Breast epithelium (tissue), 3 donors: ENCODE data around the gene VAMP8.

Experiments used
- POLR2A ChIP-seq: fragments of 450-650 bp; IDR thresholded peaks from one replicate; pipeline ENCODE4 v1.6.1; 2016; ENCODE audit warnings: antibody characterized with exemption, mild to moderate bottlenecking, moderate library complexity
- TF ChIP-seq, protein P1 (sequence below), 3 donors: fragments of 450-650 bp; IDR thresholded peaks; one replicate each; pipeline ENCODE4 v1.5.1; 2016 to 2017; ENCODE audit warnings: antibody characterized with exemption in 3 of 3, mild to moderate bottlenecking in 3 of 3, moderate library complexity in 3 of 3

DNA sequence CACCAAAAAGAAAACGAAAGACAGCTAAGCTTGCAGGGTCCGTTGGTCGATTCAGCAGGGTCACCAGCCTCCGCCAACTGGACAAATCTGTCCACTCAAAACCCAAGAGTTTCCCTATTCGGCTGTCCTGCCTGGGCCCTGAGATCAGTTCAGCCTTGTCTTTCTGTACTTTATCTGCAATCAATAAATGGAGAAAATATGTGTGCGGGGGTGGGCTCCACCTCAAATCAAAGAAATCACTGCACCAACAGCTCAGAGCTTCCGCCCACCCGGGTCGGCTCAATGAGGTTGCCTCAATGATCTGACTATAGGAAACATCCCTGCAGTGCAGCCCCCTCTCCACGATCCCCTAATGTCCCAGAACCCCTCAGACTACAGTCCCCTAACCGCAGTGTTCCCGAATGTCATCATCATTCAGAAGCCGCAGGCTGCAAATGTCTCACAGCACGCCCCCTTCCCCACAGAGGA lies 16.5 kb upstream of the VAMP8 start:
- TF ChIP-seq, protein P1, sequence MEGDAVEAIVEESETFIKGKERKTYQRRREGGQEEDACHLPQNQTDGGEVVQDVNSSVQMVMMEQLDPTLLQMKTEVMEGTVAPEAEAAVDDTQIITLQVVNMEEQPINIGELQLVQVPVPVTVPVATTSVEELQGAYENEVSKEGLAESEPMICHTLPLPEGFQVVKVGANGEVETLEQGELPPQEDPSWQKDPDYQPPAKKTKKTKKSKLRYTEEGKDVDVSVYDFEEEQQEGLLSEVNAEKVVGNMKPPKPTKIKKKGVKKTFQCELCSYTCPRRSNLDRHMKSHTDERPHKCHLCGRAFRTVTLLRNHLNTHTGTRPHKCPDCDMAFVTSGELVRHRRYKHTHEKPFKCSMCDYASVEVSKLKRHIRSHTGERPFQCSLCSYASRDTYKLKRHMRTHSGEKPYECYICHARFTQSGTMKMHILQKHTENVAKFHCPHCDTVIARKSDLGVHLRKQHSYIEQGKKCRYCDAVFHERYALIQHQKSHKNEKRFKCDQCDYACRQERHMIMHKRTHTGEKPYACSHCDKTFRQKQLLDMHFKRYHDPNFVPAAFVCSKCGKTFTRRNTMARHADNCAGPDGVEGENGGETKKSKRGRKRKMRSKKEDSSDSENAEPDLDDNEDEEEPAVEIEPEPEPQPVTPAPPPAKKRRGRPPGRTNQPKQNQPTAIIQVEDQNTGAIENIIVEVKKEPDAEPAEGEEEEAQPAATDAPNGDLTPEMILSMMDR (IDR thresholded peaks at IDR 0.05): no peak
- TF ChIP-seq POLR2A: no peak
